DMS79 treated with DMSO at 0.1 percent for 48 hours (cell line): ENCODE measurements around the gene CAP1.

Source experiments
- DNase-seq: peaks from one replicate; lab custom pipeline; 2025; lab: John Stamatoyannopoulos, UW

CAP1 gene

DNA sequence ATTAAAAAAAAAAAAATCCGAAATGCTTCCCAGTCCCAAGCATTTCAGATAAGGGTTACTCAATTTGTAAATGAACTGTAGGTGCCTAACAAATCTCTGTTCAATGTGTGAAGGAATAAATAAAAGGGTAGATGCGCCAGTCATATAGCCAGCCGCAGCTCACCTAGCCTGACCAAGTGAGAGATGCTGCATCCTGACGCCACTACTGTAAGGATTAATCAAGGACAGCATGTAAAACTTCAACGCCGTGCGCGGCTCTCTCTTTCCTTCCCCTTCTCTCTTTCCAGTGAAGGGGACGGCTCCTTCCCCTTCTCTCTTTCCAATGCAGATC is 56.1 kb downstream of the CAP1 start:
- no peak for DNase-seq

DNA sequence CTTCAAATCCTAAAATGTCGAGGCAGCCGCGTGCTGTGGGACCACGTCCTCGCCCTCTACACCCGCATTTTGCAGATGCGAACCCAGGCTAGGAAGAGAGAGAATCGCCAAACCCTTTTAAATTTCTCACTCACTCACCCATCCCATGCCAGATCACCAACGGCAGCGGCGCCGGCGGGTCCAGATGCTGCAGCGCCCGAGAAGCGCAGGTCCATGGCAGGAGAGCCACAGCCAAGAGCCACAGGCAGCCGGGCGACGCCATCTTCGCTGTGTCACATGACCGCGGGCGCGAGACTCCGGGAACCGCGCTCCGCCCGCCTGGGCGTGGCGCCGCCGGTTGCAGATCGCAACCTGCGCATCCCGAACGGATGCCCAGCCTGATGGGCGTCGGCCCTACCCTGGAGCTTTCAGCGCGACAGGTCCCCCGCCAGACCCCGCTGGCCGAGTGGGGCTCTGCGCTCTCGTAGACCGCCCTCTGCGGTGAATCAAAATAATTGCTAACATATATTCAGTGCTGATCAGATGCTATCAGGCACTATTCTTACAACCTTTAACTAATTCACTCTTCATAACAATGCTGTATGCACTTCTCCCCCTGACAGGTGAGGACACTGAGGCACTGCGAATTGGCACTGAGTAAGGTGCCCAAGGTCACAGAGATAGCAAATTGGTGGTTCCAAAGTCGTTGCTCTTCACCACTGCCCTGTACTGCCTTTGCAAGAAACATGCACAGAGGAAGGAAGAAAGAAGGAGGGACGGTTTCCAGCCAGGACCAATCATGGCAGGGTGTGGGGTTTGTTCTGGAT is 56.7 kb downstream of the CAP1 start, which contains the start of gene PPT1:
TSS of gene PPT1 (minus strand) at position 276 of the 806 bp plus-strand sequence. CDS start at position 262, 14 bp downstream.
- DNase-seq: peak; percentile 85

- DNase-seq: no peak
Measured at GRCh38 chr1:40102038-40102437, 61.5 kb downstream of the CAP1 start.

DNA sequence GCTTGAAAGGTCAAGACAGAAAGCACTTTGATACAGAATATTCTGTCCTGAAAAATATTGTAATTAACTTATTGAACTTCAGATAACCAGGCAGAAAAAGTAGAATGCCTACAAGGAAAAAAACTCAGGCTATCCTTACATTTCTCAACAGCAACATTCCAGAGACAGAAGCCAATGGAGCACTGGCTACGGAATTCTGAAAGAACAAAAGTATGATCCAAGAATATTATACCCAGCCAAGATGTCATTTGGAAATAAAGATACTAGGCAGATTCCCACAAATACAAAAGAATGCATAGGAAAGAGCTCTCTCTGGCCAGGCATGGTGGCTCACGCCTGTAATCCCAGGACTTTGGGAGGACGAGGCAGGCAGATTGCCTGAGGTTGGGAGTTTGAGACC is 62.4 kb downstream of the CAP1 start:
- no peak for DNase-seq

DNA sequence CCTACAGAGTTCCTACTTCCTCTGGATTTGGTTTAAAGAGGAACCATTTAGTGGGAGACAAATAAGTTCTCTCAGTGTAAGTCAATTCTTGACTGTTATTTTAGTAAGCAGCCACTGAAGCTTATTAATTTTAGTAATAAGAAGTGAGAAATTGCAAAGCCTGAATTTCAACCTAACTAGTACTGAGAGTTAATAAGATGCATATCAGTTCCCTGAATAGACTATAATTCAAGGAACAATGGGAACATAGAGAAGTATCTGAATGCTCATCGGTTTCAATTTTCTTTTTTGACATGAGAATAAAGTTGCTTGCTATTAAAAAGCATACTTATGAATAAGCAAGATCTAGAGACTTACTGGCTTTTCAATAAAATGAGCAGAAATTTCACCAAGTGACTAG is 64.5 kb downstream of the CAP1 start:
- DNase-seq: no peak

GRCh38 chr1:40107290-40107959 is 66.9 kb downstream of the CAP1 start:
- DNase-seq: no peak

DNA sequence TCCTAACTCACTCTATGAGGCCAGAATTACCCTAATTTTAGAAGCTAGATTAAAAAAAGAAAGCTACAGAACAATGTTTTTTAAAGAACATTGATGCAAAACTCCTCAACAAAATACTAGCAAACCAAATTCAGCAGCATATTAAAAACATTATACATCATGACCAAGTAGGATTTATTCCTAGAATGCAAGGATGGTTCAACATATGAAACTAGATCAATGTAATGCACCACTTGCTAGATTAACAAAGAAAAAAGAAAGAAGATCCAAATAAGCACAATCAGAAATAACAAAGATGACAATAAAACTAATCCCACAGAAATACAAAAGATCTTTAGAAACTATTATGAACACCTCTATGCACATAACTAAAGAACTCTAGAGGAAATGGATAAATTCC is 69.9 kb downstream of the CAP1 start:
- DNase-seq: no peak

- no peak for DNase-seq
Measured at GRCh38 chr1:40114400-40114799, 73.9 kb downstream of the CAP1 start.

DNA sequence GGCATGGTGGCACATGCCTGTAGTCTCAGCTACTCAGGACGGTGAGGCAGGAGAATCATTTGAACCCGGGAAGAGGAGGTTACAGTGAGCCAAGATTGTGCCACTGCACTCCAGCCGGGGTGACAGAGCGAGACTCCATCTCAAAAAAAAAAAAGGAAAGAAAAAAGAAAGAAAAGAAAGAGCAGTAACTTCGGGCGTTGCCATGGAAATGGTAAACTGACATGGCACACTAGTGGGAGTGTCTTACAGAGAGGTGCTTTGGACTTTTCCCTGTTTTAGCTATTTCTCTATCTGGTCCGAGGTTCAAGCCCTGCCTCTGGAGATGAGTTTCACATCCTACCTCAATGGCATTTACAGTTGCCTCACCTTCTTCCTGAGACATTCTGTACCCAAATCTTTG is 79.6 kb downstream of the CAP1 start:
- DNase-seq: no peak
